Upper lobe of left lung (tissue), 6 donors: Measurements from ENCODE around the gene UPK1B. TPM values are rescaled to one million over a fixed set of nuclear protein-coding genes. Genes with fewer than 3 reads are reported as not detected.
"Not testable (repeated sequence)": the region's sequence is repeated elsewhere in the genome, so short reads cannot be mapped to it uniquely, and the experiment has no call there.

ENCODE experiments used
- ATAC-seq, 2 donors: fragments of 200-7000 bp; cut with Tn5 transposase; one replicate each; pipeline ENCODE4 v1.9.1; 2022; ENCODE audit warnings: mild to moderate bottlenecking in 2 of 2, moderate library complexity in 2 of 2; ENCODE audit not compliant: low FRiP score in 2 of 2
- DNase-seq, 2 donors: peaks; one replicate each; pipeline ENCODE4 v3.0.0-alpha.2; 2019 to 2020
- H3K27ac ChIP-seq, 4 donors: fragments of 200-600 bp; sonication (generic); one replicate each; pipeline ENCODE4 v1.5.1; 2016 to 2019
- H3K27me3 ChIP-seq, 4 donors: fragments of 200-600 bp; sonication (generic); one replicate each; pipeline ENCODE4 v1.5.1; 2017 to 2019
- H3K36me3 ChIP-seq, 4 donors: fragments of 200-600 bp; sonication (generic); one replicate each; pipeline ENCODE4 v1.5.1; 2016 to 2019
- H3K4me1 ChIP-seq, 4 donors: fragments of 200-600 bp; sonication (generic); one replicate each; pipeline ENCODE4 v1.5.1; 2018 to 2019
- H3K4me3 ChIP-seq, 4 donors: fragments of 200-600 bp; sonication (generic); one replicate each; pipeline ENCODE4 v1.5.1; 2017 to 2019; ENCODE audit warnings: mild to moderate bottlenecking in 2 of 4, moderate library complexity in 1 of 4
- H3K9me3 ChIP-seq, 4 donors: fragments of 200-600 bp; sonication (generic); one replicate each; pipeline ENCODE4 v1.5.1; 2018 to 2019
- EP300 ChIP-seq, 4 donors: sonication (generic); formaldehyde crosslinking; IDR thresholded peaks; one replicate each; pipeline ENCODE4 v1.5.1; 2017; ENCODE audit warnings: antibody characterized with exemption in 4 of 4, control low read depth in 2 of 4
- POLR2A ChIP-seq, 4 donors: fragments of 450-650 bp; IDR thresholded peaks; one replicate each; pipeline ENCODE4 v1.5.1; 2016 to 2017; ENCODE audit warnings: antibody characterized with exemption in 4 of 4, mild to moderate bottlenecking in 2 of 4
- POLR2AphosphoS5 ChIP-seq, 2 donors: sonication (generic); formaldehyde crosslinking; IDR thresholded peaks; one replicate each; pipeline ENCODE4 v1.5.1; 2017; ENCODE audit warnings: antibody characterized with exemption in 2 of 2
- WGBS, 2 donors: methylation state at CpG; one replicate each; pipeline ENCODE4 v1.1.5; 2017 to 2018; 5-methylcytosine and 5-hydroxymethylcytosine counted together
- total RNA-seq, 6 donors: library from RNA; depleted of rRNA in 4 of 6; stranded (reverse); fragments of >200 nt in 4 of 6; gene quantifications; one replicate each; pipeline versions ENCODE4 v1.1.0 to v1.2.1, GENCODE V29; 2016 to 2021
- TF ChIP-seq, protein P1 (sequence below), 6 experiments: fragments of 450-650 bp in 4 of 6; fragments of 200-600 bp in 2 of 6; sonication (generic) in 2 of 6; IDR thresholded peaks; one replicate each; pipeline ENCODE4 v1.5.1; 2016 to 2019; ENCODE audit warnings: antibody characterized with exemption in 6 of 6
- donor health status: DM: no; HTN: no; CAD: no; lungs with moderate emphysema.
- donor health status: DM: no; HTN: yes; CAD: no; lungs with severe emphysema.

The UPK1B gene
- total RNA-seq, 6 donors from 2014 or later, result 0.57 TPM; not detected in 5

DNA sequence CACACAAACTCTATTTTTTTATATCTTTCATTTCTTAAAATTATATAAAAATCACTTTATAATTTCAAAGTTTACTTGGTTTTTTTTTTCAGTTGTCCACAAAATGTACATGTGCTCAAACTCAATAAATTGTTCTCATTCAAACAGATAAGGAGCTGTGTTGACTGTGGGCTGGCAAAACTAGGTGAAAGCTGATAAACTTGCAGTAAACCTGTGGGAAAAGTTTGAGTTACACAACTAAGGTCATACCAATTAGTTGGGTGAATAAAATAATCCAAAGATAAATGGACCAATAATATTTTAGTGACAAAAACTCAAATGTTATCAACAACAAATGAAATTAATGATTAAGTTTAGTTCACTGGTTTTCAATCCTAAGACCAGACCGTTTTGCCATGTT, 12.6 kb upstream of the UPK1B start:
- H3K27ac ChIP-seq, result no peak overlapping the region
- H3K36me3 ChIP-seq, result no peaks in the 10 kb centered on the region
- ATAC-seq (no peak), DNase-seq (no peak)
- WGBS, 2 donors, result 44 to 48% methylated on average over 1 of the region's 1 CpG
- no peaks in the 10 kb centered on the region for H3K27me3 ChIP-seq
- H3K9me3 ChIP-seq, result no peaks in the 10 kb centered on the region
- H3K4me3 ChIP-seq, result no peak overlapping the region
- no peaks in the 10 kb centered on the region for H3K4me1 ChIP-seq
- TF ChIP-seq, protein P1, sequence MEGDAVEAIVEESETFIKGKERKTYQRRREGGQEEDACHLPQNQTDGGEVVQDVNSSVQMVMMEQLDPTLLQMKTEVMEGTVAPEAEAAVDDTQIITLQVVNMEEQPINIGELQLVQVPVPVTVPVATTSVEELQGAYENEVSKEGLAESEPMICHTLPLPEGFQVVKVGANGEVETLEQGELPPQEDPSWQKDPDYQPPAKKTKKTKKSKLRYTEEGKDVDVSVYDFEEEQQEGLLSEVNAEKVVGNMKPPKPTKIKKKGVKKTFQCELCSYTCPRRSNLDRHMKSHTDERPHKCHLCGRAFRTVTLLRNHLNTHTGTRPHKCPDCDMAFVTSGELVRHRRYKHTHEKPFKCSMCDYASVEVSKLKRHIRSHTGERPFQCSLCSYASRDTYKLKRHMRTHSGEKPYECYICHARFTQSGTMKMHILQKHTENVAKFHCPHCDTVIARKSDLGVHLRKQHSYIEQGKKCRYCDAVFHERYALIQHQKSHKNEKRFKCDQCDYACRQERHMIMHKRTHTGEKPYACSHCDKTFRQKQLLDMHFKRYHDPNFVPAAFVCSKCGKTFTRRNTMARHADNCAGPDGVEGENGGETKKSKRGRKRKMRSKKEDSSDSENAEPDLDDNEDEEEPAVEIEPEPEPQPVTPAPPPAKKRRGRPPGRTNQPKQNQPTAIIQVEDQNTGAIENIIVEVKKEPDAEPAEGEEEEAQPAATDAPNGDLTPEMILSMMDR (IDR thresholded peaks at IDR 0.05), result no peak
- no peak for TF ChIP-seq EP300 (IDR thresholded peaks at IDR 0.05)
- no peak for TF ChIP-seq POLR2AphosphoS5 (IDR thresholded peaks at IDR 0.05)
- TF ChIP-seq POLR2A (IDR thresholded peaks at IDR 0.05), result no peak

DNA sequence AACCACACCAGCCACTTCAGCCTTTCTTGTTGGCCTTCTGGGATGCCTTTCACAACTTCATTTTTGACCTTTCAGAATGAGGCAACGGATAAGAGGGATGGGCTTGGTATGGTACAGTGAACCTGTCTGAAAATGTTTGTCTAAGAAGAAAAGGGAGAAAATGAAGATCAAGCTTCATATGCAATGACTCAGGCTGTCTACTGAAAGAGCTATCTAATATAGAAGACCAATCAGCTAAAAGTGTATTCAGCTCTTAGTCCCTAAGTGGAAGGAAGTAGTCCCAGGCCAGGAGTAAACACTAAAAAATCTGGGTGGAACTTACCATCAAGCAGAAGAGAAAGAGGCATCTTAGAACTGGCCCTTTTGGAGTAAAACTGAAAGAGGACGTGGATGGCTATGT, 12.2 kb upstream of the UPK1B start:
- Histone ChIP-seq H3K4me1 (no peaks in the 10 kb centered on the region), H3K27ac (no peak overlapping the region), H3K9me3 (no peaks in the 10 kb centered on the region), H3K36me3 (no peaks in the 10 kb centered on the region), H3K27me3 (no peaks in the 10 kb centered on the region), H3K4me3 (no peak overlapping the region)
- TF ChIP-seq POLR2A (IDR thresholded peaks at IDR 0.05) (no peak), EP300 (IDR thresholded peaks at IDR 0.05) (no peak), POLR2AphosphoS5 (IDR thresholded peaks at IDR 0.05) (no peak)
- TF ChIP-seq, protein P1 (IDR thresholded peaks at IDR 0.05), result no peak
- DNase-seq, result no peak
- WGBS, 2 donors, result 55 to 62% methylated on average over 2 of the region's 2 CpGs
- no peak for ATAC-seq

DNA sequence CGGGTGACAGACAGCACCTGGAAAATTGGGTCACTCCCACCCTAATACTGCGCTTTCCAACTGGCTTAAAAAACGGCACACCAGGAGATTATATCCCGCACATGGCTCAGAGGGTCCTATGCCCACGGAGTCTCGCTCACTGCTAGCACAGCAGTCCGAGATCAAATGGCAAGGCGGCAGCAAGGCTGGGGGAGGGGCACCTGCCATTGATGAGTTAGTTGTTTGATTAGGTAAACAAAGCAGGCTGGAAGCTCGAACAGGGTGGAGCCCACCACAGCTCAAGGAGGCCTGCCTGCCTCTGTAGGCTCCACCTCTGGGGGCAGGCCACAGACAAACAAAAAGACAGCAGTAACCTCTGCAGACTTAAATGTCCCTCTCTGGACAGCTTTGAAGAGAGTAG, 8.7 kb upstream of the UPK1B start:
- H3K4me3 ChIP-seq, DNase-seq, H3K36me3 ChIP-seq, H3K27ac ChIP-seq, ATAC-seq, H3K9me3 ChIP-seq, H3K27me3 ChIP-seq, H3K4me1 ChIP-seq: not testable (repeated sequence)
- 70 to 83% methylated on average over 8 to 9 of the region's 9 CpGs for WGBS, 2 donors

DNA sequence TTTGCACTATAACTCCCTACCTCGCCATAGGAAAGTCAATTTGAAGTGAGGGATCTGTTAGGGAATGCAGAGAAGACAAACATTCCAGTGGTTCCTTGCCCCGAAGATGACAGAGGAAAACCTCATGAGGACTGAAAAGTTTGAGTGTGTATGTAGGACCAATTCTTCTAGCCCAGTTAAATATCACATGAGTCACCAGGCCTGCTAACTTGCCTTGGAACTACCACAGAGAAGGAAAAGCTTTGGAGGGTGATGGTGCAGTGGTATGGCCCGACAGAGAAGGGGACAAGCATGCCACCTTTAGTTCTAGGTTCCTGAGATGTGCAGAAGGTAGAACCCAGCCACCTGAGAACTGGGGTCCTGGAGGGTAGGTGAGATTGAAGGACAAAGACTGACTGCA, 2.6 kb upstream of the UPK1B start:
- Histone ChIP-seq H3K27me3 (no peaks in the 10 kb centered on the region), H3K4me3 (no peak overlapping the region), H3K27ac (no peak overlapping the region), H3K4me1 (no peaks in the 10 kb centered on the region), H3K36me3 (no peaks in the 10 kb centered on the region), H3K9me3 (no peaks in the 10 kb centered on the region)
- ATAC-seq (no peak), DNase-seq (no peak)
- 82 to 88% methylated on average over 3 of the region's 3 CpGs for WGBS, 2 donors
- TF ChIP-seq, protein P1 (IDR thresholded peaks at IDR 0.05), result no peak

DNA sequence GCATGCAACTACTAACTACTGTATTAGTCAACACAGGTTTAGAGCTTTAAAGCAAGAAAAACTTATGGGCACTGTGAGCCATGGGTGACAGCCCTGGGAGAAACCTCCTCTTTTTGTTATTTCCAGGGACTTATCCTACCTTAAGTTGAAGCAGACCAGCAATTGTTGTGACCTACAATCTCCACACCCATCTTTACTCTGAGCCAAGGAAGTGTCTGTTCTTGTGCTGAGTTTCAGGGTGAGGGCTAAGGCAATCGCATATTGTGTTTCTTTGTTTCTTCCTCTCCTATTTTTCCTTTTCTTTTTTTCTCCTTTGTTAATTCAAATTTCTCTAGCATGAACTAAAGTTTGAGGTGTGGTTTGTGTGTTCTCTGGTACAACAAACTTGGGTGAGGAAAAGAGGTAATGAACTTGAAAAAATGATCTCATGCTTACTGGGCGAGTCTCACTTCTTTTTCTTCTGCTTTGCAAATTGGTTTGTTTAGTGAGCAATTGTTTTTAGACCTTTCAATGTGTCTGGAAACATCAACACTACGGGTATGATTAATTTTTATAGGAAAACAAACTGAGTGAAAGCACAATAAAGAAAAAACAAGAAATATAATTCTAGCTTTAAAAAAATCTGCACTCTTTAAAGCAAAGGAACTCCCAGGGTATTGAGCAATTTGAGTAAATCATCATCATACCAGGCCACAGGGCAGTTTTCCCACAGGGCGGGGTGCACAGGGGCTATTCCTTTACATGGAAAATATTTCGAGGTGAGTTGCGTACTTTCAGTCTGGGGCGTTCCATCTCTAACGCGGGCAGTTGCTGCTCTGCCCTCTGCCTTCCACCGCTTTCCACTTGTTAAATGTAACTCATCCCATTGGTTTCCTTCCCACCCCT, 2.7 kb downstream of the UPK1B start:
- Histone ChIP-seq H3K27me3 (no peaks in the 10 kb centered on the region), H3K9me3 (no peaks in the 10 kb centered on the region), H3K36me3 (no peaks in the 10 kb centered on the region), H3K4me1 (no peaks in the 10 kb centered on the region), H3K4me3 (no peak overlapping the region), H3K27ac (no peak overlapping the region)
- no peak for DNase-seq
- WGBS, 2 donors, result 78 to 79% methylated on average over 10 of the region's 10 CpGs
- TF ChIP-seq, protein P1 (IDR thresholded peaks at IDR 0.05), result no peak
- ATAC-seq, result peak in 1 of 2 donors; percentile 76
